ENCODE measurements around the gene ASB15. TPM values are rescaled to one million over a fixed set of nuclear protein-coding genes. Genes with fewer than 3 reads are reported as not detected.
"Not testable (repeated sequence)": the region's sequence is repeated elsewhere in the genome, so short reads cannot be mapped to it uniquely, and the experiment has no call there.

Gene ASB15
- total RNA-seq, 5 donors from 2014 or later (not counting 1 experiment from before 2014, with no cell fraction given) = not detected

GRCh38 chr7:123627851-123628250 lies 26.2 kb downstream of the ASB15 start:
- Mint-ChIP-seq H3K36me3 (no peaks in the 10 kb centered on the region), H3K27ac (no peak overlapping the region), H3K9me3 (no peaks in the 10 kb centered on the region), H3K4me3 (no peak overlapping the region), H3K4me1 (peaks cover 0 to 3% (median 0%) of the 10 kb centered on the region in 3 donors), H3K27me3 (peaks cover 6 to 30% of the 10 kb centered on the region in 2 donors)
- Histone ChIP-seq H3K27me3 (replicated peaks in 1 of 2; ENCODE audit: control insufficient read depth in 2 of 2, extremely low read depth in 1 of 2, insufficient read depth in 2 of 2, low read length in 1 of 2) (no peaks in the 10 kb centered on the region), H3K27ac (ENCODE audit: low read length) (no peak overlapping the region), H3K4me1 (ENCODE audit: control insufficient read depth in 1 of 2, extremely low read depth in 1 of 2, insufficient read depth in 2 of 2, low read length in 2 of 2) (no peaks in the 10 kb centered on the region), H3K4me3 (ENCODE audit: control insufficient read depth in 1 of 2, extremely low read depth in 1 of 2, low read length in 1 of 2) (no peak overlapping the region), H3K36me3 (ENCODE audit: control insufficient read depth in 2 of 2, extremely low read depth in 1 of 2, insufficient read depth in 1 of 2, low read length in 1 of 2) (no peaks in the 10 kb centered on the region), H3K9me3 (no peaks in the 10 kb centered on the region)
- POLR2A ChIA-PET = interaction anchor here in 1 of 2 donors (0.5 kb wide), 1 partner anchor 182 kb away, joined by 5 read pairs; no protein-coding TSS in a partner anchor
- WGBS (ENCODE audit: insufficient coverage) = no CpG with 5 or more reads among the region's 2 CpGs
- DNase-seq (no peak), ATAC-seq (replicated peaks in 1 of 4) (no peak)
- CTCF ChIA-PET = interaction anchor here in 1 of 2 donors (0.6 kb wide), 1 partner anchor 108 kb away, joined by 3 read pairs; no protein-coding TSS in a partner anchor

DNA sequence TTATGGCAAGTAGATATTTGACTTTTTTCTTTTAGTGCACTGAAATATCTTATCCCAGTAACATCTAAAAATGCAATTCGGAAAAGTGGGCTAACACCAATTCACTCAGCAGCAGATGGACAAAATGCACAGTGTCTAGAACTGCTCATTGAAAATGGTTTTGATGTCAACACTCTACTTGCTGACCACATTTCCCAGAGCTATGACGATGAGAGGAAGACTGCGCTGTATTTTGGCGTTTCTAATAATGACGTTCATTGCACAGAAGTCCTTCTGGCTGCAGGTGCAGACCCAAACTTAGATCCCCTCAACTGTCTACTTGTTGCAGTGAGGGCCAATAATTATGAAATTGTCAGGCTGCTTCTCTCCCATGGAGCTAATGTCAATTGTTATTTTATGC lies 27.2 kb downstream of the ASB15 start:
- CTCF ChIA-PET = no interaction called here
- H3K4me3 Mint-ChIP-seq = no peak overlapping the region
- Histone ChIP-seq H3K27ac (ENCODE audit: low read length) (no peak overlapping the region), H3K4me1 (ENCODE audit: control insufficient read depth in 1 of 2, extremely low read depth in 1 of 2, insufficient read depth in 2 of 2, low read length in 2 of 2) (no peaks in the 10 kb centered on the region), H3K27me3 (replicated peaks in 1 of 2; ENCODE audit: control insufficient read depth in 2 of 2, extremely low read depth in 1 of 2, insufficient read depth in 2 of 2, low read length in 1 of 2) (no peaks in the 10 kb centered on the region), H3K36me3 (ENCODE audit: control insufficient read depth in 2 of 2, extremely low read depth in 1 of 2, insufficient read depth in 1 of 2, low read length in 1 of 2) (no peaks in the 10 kb centered on the region), H3K9me3 (no peaks in the 10 kb centered on the region), H3K4me3 (ENCODE audit: control insufficient read depth in 1 of 2, extremely low read depth in 1 of 2, low read length in 1 of 2) (no peak overlapping the region)
- ATAC-seq (replicated peaks in 1 of 4) (no peak), DNase-seq (no peak)
- no peaks in the 10 kb centered on the region for H3K36me3 Mint-ChIP-seq
- peaks cover 0 to 3% (median 0%) of the 10 kb centered on the region in 3 donors for H3K4me1 Mint-ChIP-seq
- WGBS (ENCODE audit: insufficient coverage) = 89% methylated on average over 3 of the region's 5 CpGs
- POLR2A ChIA-PET = no interaction called here
- peaks cover 6 to 34% of the 10 kb centered on the region in 2 donors for H3K27me3 Mint-ChIP-seq
- H3K9me3 Mint-ChIP-seq = no peaks in the 10 kb centered on the region
- H3K27ac Mint-ChIP-seq = no peak overlapping the region

DNA sequence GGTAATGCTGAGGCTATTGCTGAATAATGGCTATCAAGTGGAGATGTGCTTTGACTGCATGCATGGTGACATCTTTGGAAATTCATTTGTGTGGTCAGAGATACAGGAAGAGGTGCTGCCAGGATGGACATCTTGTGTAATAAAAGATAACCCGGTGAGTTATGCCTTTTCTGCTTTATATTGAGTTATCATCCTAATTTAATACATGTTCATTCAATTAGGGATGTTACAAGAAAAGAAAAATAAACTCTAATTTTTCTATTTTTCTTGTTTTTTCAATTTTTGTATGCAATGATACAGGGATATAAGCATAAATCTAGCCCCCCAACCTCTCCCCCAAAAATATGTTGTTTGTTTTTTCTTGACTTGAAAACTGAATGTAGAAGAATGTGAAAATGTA lies 27.7 kb downstream of the ASB15 start:
- DNase-seq (no peak), ATAC-seq (replicated peaks in 1 of 4) (no peak)
- ChIA-PET POLR2A (no interaction called here), CTCF (no interaction called here)
- Histone ChIP-seq H3K4me1 (ENCODE audit: control insufficient read depth in 1 of 2, extremely low read depth in 1 of 2, insufficient read depth in 2 of 2, low read length in 2 of 2) (no peaks in the 10 kb centered on the region), H3K27me3 (replicated peaks in 1 of 2; ENCODE audit: control insufficient read depth in 2 of 2, extremely low read depth in 1 of 2, insufficient read depth in 2 of 2, low read length in 1 of 2) (no peaks in the 10 kb centered on the region), H3K9me3 (no peaks in the 10 kb centered on the region), H3K27ac (ENCODE audit: low read length) (no peak overlapping the region), H3K4me3 (ENCODE audit: control insufficient read depth in 1 of 2, extremely low read depth in 1 of 2, low read length in 1 of 2) (no peak overlapping the region), H3K36me3 (ENCODE audit: control insufficient read depth in 2 of 2, extremely low read depth in 1 of 2, insufficient read depth in 1 of 2, low read length in 1 of 2) (no peaks in the 10 kb centered on the region)
- H3K9me3 Mint-ChIP-seq = no peaks in the 10 kb centered on the region
- H3K4me3 Mint-ChIP-seq = no peak overlapping the region
- peaks cover 0 to 3% (median 0%) of the 10 kb centered on the region in 3 donors for H3K4me1 Mint-ChIP-seq
- no peak overlapping the region for H3K27ac Mint-ChIP-seq
- no CpG with 5 or more reads among the region's 1 CpG for WGBS (ENCODE audit: insufficient coverage)
- peaks cover 6 to 34% of the 10 kb centered on the region in 2 donors for H3K27me3 Mint-ChIP-seq
- H3K36me3 Mint-ChIP-seq = no peaks in the 10 kb centered on the region

DNA sequence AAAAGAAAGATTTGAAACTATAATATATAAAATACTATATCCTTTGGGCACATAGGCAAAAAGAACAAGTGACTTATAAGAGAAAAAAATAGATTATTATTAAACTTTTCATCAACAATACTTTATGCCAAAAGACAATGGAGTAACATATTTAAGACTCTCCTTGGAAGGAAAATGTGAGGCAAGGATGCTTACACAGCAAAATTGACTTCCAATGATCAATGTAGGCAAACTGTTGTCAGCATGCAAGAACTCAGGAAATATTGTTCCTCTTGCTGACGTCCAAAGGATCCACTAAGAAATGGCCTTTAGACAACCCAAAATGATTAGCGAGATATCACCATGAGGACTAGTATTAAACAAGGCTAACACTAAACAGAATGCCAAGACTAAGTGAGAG lies 31.2 kb downstream of the ASB15 start:
- Histone ChIP-seq H3K9me3 (no peaks in the 10 kb centered on the region), H3K36me3 (ENCODE audit: control insufficient read depth in 2 of 2, extremely low read depth in 1 of 2, insufficient read depth in 1 of 2, low read length in 1 of 2) (no peaks in the 10 kb centered on the region), H3K4me3 (ENCODE audit: control insufficient read depth in 1 of 2, extremely low read depth in 1 of 2, low read length in 1 of 2) (no peak overlapping the region), H3K27ac (ENCODE audit: low read length) (no peak overlapping the region), H3K4me1 (ENCODE audit: control insufficient read depth in 1 of 2, extremely low read depth in 1 of 2, insufficient read depth in 2 of 2, low read length in 2 of 2) (no peaks in the 10 kb centered on the region), H3K27me3 (replicated peaks in 1 of 2; ENCODE audit: control insufficient read depth in 2 of 2, extremely low read depth in 1 of 2, insufficient read depth in 2 of 2, low read length in 1 of 2) (no peaks in the 10 kb centered on the region)
- no peak for ATAC-seq (replicated peaks in 1 of 4)
- H3K27me3 Mint-ChIP-seq = peaks cover 12 to 31% of the 10 kb centered on the region in 2 donors
- CTCF ChIA-PET = no interaction called here
- POLR2A ChIA-PET = interaction anchor here in 1 of 2 donors (0.6 kb wide), 1 partner anchor 1680 kb away, joined by 5 read pairs; no protein-coding TSS in a partner anchor
- no peak overlapping the region for H3K4me3 Mint-ChIP-seq
- H3K27ac Mint-ChIP-seq = no peak overlapping the region
- DNase-seq = no peak
- no peaks in the 10 kb centered on the region for H3K9me3 Mint-ChIP-seq
- H3K36me3 Mint-ChIP-seq = no peaks in the 10 kb centered on the region
- WGBS (ENCODE audit: insufficient coverage) = 80% methylated on average over 1 of the region's 2 CpGs
- H3K4me1 Mint-ChIP-seq = no peaks in the 10 kb centered on the region

GRCh38 chr7:123633553-123633952 lies 31.9 kb downstream of the ASB15 start:
- H3K27ac Mint-ChIP-seq = no peak overlapping the region
- ChIA-PET POLR2A (no interaction called here), CTCF (interaction anchor here (0.6 kb wide), 2 partner anchors 19 to 51 kb away, joined by 3 to 4 read pairs; no protein-coding TSS in a partner anchor)

GRCh38 chr7:123634011-123634573 lies 32.5 kb downstream of the ASB15 start:
- H3K27ac ChIP-seq (ENCODE audit: low read length); H3K4me3 Mint-ChIP-seq; POLR2A ChIA-PET; ATAC-seq (replicated peaks in 1 of 4); H3K4me1 ChIP-seq (ENCODE audit: control insufficient read depth in 1 of 2, extremely low read depth in 1 of 2, insufficient read depth in 2 of 2, low read length in 2 of 2); H3K9me3 Mint-ChIP-seq; DNase-seq; H3K36me3 Mint-ChIP-seq; H3K36me3 ChIP-seq (ENCODE audit: control insufficient read depth in 2 of 2, extremely low read depth in 1 of 2, insufficient read depth in 1 of 2, low read length in 1 of 2); H3K4me1 Mint-ChIP-seq; H3K4me3 ChIP-seq (ENCODE audit: control insufficient read depth in 1 of 2, extremely low read depth in 1 of 2, low read length in 1 of 2); H3K27me3 ChIP-seq (replicated peaks in 1 of 2; ENCODE audit: control insufficient read depth in 2 of 2, extremely low read depth in 1 of 2, insufficient read depth in 2 of 2, low read length in 1 of 2); H3K27ac Mint-ChIP-seq; H3K9me3 ChIP-seq: not testable (repeated sequence)
- H3K27me3 Mint-ChIP-seq = peaks cover 20 to 26% of the 10 kb centered on the region in 2 donors
- CTCF ChIA-PET = interaction anchor here (0.5 to 0.8 kb wide), 4 partner anchors 10 to 50 kb away, joined by 3 to 4 read pairs (median 4); no protein-coding TSS in a partner anchor
- no CpG with 5 or more reads among the region's 2 CpGs for WGBS (ENCODE audit: insufficient coverage)

More at GRCh38 chr7:123633553-123633952, 31.9 kb downstream of the ASB15 start:
- Histone ChIP-seq H3K27ac (ENCODE audit: low read length) (no peak overlapping the region), H3K36me3 (ENCODE audit: control insufficient read depth in 2 of 2, extremely low read depth in 1 of 2, insufficient read depth in 1 of 2, low read length in 1 of 2) (no peaks in the 10 kb centered on the region), H3K4me1 (ENCODE audit: control insufficient read depth in 1 of 2, extremely low read depth in 1 of 2, insufficient read depth in 2 of 2, low read length in 2 of 2) (no peaks in the 10 kb centered on the region), H3K4me3 (ENCODE audit: control insufficient read depth in 1 of 2, extremely low read depth in 1 of 2, low read length in 1 of 2) (no peak overlapping the region), H3K27me3 (replicated peaks in 1 of 2; ENCODE audit: control insufficient read depth in 2 of 2, extremely low read depth in 1 of 2, insufficient read depth in 2 of 2, low read length in 1 of 2) (no peaks in the 10 kb centered on the region), H3K9me3 (no peaks in the 10 kb centered on the region)
- ATAC-seq (replicated peaks in 1 of 4) (no peak), DNase-seq (no peak)
- WGBS (ENCODE audit: insufficient coverage) = no CpG with 5 or more reads among the region's 7 CpGs
- Mint-ChIP-seq H3K36me3 (no peaks in the 10 kb centered on the region), H3K27me3 (peaks cover 17 to 27% of the 10 kb centered on the region in 2 donors), H3K4me3 (no peak overlapping the region), H3K9me3 (no peaks in the 10 kb centered on the region), H3K4me1 (no peaks in the 10 kb centered on the region)
